ENCODE measurements around the gene STAM2.

GRCh38 chr2:152103271-152103670, 72.3 kb downstream of the STAM2 start:
- TF ChIP-seq ZFP30 (CRISPR knock-in tag; IDR thresholded peaks at IDR 0.05) (no peak), CSDC2 (CRISPR knock-in tag; IDR thresholded peaks at IDR 0.05) (no peak), ESRRG (CRISPR knock-in tag; IDR thresholded peaks at IDR 0.05) (no peak), OSR1 (CRISPR knock-in tag; IDR thresholded peaks at IDR 0.05) (no peak), TOX (CRISPR knock-in tag; IDR thresholded peaks at IDR 0.05; ENCODE audit: borderline replicate concordance) (no peak), CSRNP3 (CRISPR knock-in tag; IDR thresholded peaks at IDR 0.05) (no peak), ZNF565 (CRISPR knock-in tag; conservative IDR thresholded peaks at IDR 0.05; ENCODE audit: low read depth) (no peak), POU6F1 (CRISPR knock-in tag; IDR thresholded peaks at IDR 0.05; ENCODE audit: borderline replicate concordance, low read depth) (no peak), ZNF8 (CRISPR knock-in tag; IDR thresholded peaks at IDR 0.05) (no peak), ISL1 (CRISPR knock-in tag; IDR thresholded peaks at IDR 0.05) (no peak), SNAI2 (CRISPR knock-in tag; IDR thresholded peaks at IDR 0.05) (no peak)

All from SK-N-SH treated with all-trans-retinoic acid at 6 μM for 48 hours (cell line).